Activated CD4-positive, alpha-beta T cell treated with anti-CD3 and anti-CD28 coated beads, Interleukin-10, Interleukin-2, amounts not matched to agents 100 ng/mL and 50 ng/mL, durations not matched to agents 16 hours and 8 hours (primary cell): ENCODE measurements around the gene LMBR1.
"Not testable (repeated sequence)": the region's sequence is repeated elsewhere in the genome, so short reads cannot be mapped to it uniquely, and the experiment has no call there.

Experiments used
- DNase-seq: peaks from one replicate; pipeline ENCODE4 v3.0.0-alpha.2; 2020

Gene LMBR1

DNA sequence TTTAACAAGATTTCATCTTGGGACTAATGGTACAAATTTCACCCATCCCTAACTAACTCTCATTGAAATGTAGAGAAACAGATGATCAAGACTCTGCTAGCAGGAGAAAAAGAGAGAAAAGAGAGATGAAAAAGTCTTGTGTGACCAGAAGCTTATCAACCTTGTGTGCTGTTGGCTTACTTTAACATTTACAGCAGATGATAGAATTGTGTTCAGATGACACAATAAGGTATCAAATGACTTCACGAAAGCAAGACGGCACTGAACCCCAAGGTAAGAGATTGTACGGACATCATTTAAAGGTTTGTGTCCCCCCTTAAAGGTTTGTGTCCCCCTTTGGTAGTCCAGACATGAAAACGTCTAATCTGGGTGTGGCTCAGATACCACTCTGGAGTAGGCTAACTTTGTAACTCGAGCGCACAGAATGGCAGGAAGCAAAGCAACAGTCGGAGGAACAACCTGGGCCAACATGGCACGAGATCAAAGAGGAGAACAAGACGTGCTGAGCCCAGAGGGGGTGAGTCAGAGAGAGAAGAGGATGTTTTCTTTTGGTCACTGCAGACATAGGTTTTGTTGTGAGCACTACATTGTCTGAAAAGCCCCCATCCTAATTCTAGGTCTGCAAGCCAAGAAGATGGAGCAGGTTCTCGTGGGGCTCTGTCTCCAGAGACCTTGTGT, 10.4 kb upstream of the LMBR1 start:
- peak; percentile 37 for DNase-seq

DNA sequence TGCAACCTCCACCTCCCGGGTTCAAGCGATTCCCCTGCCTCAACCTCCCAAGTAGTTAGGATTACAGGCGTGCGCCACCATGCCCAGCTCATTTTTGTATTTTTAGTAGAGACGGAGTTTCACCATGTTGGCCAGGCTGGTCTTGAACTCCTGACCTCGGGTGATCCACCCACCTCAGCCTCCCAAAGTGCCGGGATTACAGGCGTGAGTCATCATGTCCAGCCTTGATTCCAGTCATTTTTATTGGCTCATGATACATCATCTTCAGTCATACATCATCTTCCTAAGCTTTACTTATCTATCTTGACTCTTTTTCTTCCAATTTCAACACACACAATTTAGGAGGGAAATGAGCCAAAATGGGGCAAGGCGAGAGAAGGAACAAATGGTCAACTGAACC, 7.1 kb upstream of the LMBR1 start:
- not testable (repeated sequence) for DNase-seq

DNA sequence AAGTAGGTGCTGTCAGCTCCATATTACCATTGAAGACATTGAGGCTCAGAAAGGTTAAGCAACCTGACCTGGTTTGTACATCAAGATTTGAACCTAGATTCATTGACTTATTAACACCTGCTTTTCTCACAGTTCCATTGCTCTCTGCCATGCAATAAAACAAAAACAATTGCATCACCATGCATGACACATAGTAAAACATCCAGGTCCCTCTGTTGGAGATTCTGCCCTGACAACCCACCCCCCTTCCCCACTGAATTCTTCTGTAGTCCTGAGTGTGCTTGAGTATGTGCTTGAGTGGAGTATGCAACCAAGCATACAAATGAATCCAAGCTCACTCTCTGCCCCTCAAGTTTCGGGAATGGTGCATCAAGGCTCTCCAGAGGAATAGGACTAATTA, 6.0 kb upstream of the LMBR1 start:
- DNase-seq = no peak

DNA sequence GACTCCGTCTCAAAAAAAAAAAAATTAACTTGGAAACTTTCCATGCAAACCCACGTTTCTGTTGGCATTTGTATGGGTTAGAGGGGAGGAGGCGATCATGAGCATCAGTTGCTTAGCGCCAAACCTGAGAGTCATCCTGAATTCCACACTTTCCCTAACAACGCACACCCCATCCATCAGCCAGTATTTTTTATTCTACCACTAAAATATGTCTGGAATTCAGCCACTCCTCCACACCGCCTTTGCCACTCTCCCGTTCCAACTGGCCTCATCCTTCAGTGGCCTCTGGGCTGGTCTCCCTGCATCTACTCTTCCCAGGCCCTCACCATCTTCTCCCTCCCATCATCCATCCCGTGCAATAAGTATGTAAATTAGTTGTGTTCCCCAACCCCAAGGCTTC, 4.7 kb upstream of the LMBR1 start:
- DNase-seq = no peak

DNA sequence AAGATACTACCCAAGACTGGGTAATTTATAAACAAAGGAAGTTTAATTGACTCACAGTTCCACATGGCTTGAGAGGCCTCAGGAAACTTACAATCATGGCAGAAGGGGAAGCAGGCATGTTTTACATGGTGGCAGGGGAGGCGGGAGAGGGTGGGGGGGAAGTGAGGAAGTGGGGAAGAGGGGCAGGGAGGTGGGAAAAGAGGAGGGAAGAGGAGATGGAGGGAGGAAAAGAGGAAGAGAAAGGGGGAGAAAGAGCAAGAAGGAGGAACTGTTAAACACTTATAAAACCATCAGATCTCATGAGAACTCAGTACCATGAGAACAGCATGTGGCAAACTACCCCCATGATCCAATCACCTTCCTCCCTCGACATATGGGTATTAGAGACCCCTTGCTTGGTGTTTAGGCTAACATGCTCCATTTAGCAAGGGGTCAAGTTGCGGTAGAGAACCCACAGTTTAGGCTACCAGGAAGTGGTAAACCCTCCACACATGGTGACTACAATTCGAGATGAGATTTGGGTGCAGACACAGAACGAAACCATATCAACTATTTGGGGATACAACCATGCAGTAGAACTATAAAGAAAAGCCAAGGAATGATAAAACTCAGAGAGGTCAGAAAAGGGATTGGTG, 3.5 kb upstream of the LMBR1 start:
- peak; percentile 35 for DNase-seq

DNA sequence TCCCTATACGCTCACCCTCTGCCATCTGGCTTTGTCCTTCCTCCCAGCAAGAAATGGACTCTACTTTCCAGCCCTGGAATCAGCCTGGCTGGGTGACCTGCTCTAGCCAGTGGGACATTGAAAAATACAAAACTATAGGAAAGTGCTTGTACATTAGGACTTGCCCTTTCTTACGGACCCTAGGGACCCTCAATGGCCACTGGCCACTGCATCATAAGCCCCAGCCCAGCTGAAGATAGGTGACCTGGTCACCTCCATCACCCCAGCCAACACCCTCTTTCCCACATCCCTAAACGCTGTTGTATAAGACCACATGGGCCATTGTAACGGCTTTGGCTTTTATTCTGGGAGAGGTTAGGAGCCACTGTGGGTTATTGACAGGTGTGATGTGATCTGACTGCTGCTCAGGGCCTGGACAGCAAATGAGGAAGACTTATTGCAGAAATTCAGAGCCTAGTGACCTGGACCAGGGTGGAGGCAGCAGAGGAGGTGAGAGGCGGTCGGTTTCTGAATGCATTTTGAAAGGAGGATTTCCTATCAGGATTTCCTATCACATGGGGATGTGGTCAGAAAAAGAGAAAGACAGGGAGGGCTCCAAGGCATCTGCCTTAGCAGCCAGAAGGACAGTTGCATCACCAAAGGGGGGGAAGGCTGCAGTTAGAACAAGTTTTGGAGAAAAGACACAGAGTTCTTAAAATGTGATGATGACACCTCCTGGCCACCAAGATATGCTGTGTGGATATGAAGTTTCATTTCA, 2.2 kb upstream of the LMBR1 start:
- DNase-seq = peak; percentile 59

DNA sequence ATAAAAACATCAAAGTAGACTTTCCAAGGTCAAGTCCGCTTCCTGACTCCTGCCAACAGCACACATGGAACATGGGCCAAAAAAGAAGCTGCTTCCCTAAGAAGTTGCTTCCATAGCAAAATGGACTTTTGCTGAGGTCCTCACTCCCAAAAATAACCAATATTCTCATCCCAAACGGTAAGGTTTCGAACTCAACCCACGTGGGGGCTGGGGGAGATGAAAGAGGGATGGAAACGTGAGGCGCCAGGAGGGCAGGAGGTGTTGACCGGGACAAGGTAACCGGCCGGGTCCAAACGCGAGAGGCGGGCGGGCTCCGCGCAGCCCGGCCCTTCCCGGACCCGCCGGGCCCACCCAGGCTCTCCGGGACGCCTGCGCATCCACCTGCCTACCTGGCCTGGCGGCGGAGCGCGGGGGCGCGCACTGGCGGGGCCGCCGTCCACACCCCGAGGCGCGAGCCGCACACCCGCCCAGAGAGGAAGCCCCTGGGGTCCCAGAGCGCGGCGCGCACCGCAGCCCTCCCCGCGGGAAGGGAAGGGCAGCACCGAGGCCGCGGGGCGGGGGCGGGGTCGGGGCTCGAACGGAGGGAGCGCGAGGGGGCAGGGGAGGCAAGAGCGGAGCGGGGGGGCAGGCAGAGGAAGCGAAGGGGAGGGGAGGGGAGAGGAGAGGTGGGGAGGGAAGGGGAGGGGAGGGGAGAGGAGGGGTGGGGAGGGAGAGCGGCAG, 742 bp downstream of the LMBR1 start:
- peak; percentile 73 for DNase-seq

DNA sequence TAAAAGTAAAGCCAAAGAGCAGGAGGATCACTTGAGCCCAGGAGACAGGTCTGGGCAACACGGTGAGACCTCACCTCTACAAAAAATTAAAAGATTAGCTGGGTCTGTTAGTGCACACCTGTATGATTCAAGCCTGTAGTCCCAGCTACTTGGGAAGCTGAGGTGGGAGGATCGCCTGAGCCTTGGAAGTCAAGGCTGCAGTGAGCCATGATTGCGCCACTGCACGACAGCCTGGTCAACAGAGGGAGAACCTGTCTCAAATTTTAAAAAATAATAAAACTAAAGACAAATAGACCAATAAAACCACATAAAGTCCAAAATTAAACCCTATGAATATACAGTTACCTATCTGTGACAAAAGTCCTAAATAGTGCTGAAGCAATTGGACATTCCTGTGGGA, 3.2 kb downstream of the LMBR1 start:
- DNase-seq = no peak

DNA sequence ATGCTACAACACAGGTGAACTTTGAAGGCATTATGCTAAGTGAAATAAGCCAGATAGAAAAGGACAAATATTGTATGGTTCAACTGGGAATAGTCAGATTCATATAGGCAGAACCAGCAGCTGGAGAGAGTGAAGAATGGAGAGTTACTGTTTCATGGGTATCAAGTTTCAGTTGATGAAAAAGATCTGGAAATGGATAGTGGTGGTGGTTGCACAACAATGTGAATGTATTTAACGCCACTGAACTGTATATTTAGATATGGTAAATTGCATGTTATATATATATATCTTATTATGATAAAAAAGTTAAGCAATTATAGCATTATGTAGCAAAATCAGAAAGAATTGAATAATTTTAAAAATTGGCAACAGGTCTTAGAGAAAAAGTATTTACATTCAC, 3.9 kb downstream of the LMBR1 start:
- DNase-seq = no peak

DNA sequence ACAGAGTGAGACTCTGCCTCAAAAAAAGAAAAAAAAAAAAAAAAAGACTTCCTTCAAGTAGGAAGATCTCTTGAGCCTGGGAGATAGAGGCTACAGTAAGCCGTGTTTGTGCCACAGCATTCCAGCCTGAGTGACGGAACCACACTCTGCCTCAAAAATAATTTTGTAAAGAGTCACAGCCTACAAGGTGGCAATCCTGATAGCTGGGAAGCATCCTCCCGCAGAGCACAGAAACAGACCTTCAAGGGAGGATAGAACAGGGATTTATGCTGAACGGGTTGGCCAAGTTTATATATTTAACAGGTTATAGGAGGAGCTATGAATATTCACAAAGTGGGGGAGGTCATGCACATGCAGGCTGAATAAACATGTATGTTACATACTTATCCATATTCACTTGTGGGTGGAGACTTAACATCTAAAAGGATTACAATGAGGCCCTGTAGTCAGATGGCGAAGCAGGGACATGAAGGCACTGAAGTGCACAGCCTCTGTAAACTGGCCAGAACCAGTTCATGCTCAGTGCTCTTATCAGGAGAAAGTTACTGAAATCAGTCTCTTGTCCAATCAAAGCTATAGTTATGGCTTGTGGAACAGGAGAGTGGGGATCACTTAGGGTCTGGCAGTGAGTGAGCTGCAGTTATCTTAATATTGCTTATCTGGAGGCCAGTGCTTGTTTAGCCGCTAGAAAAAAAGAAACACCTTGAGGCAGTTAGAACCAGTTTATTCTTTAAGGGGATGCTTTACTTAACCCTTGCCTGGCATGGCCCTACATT, 6.8 kb downstream of the LMBR1 start:
- no peak for DNase-seq

DNA sequence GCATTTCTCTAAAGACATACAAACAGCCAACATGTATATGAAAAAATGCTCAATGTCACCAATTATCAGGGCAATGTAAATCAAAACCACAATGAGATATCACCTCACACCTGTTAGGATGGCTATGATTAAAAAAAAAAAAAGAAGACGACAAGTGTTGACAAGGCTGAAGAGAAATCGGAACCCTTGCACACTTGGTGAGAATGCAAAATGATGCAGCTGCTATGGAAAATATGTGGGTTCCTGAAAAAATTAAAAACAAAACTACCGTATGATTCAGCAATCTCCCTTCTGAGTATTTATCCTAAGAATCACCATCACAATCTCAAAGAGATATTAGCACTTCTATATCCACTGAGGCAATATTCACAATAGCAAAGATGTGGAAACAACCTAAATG, 11.3 kb downstream of the LMBR1 start:
- DNase-seq = peak; percentile 57

DNA sequence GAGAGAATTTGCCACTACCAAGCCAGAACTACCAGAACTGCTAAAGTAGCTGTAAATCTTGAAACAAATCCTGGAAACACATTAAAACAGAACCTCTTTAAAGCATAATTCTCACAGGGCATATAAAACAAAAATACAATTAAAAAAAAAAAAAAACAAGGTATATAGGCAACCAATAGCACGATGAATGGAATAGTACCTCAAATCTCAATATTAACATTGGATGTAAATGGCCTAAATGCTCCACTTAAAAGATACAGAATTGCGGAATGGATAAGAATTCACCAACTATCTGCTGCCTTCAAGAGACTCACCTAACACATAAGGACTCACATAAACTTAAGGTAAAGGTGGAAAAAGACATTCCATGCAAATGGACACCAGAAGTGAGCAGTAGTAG, 17.2 kb downstream of the LMBR1 start:
- DNase-seq = no peak

DNA sequence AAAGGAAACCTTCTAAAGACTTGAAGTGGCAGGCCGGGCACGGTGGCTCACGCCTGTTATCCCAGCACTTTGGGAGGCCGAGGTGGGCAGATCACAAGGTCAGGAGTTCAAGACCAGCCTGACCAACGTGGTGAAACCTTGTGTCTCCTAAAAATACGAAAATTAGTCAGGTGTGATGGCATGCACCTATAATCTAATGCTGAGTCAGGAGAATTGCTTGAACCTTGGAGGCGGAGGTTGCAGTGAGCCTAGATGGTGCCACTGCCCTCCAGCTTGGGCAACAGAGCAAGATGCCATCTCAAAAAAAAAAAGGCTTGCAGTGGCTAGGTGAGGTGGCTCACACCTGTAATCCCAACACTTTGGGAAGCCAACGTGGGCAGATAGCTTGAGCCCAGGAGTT, 24.6 kb downstream of the LMBR1 start:
- not testable (repeated sequence) for DNase-seq

DNA sequence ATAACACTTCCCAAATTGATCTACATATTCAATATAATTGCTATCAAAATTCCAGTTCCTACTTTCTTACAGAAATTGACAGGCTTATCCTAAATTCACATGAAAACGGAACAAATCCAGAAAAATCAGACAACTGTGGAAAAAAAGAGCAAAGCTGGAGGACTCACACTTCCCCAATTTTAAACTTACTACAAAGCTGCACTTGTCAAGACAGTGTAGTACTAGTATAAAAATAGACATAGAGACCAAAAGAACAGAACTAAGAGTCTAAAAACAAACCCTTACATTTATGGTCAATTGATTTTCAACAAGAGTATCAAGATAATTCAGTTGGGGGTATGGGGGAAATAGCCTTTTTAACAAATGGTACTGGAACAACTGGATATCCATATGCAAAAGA, 27.5 kb downstream of the LMBR1 start:
- no peak for DNase-seq

DNA sequence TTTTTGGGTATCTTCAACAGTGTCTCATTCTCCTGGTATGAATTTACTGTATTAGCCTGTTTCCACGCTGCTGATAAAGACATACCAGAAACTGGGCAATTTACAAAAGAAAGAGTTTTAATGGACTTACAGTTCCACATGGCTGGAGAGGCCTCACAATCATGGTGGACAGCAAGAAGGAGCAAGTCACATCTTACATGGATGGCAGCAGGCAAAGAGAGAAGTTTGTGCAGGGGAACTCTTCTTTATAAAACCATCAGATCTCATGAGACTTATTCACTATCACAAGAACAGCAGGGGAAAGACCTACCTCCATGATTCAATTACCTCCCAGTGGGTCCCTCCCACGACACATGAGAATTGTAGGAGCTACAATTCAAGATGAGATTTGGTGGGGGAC, 31.0 kb downstream of the LMBR1 start:
- not testable (repeated sequence) for DNase-seq

DNA sequence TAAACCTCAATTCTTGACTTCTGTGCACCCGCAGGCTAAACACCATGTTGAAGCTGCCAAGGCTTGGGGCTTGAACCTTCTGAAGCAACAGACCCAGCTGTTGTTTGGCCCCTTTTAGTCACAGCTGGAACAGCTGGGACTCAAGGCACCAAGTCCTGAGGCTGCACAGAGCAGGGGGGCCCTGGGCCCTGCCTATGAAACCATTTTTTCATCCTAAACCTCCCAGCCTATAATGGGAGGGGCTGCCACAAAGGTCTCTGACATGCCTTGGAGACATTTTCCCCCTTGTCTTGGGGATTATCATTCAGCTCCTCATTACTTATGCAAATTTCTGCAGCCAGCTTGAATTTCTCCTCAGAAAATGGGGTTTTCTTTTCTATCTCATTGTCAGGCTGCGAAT, 31.8 kb downstream of the LMBR1 start:
- DNase-seq = no peak

DNA sequence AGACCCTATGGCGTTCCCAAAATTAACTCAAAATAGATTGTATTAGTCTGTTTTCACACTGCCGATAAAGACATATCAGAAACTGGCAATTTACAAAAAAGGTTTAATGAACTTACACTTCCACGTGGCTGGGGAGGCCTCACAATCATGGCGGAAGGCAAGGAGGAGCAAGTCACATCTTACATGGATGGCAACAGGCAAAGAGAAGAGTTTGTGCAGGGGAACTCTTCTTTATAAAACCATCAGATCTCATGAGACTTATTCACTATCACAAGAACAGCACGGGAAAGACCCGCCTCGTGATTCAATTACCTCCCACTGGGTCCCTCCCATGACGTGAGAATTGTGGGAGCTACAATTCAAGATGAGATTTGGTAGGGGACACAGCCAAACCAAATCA, 32.9 kb downstream of the LMBR1 start:
- not testable (repeated sequence) for DNase-seq

DNA sequence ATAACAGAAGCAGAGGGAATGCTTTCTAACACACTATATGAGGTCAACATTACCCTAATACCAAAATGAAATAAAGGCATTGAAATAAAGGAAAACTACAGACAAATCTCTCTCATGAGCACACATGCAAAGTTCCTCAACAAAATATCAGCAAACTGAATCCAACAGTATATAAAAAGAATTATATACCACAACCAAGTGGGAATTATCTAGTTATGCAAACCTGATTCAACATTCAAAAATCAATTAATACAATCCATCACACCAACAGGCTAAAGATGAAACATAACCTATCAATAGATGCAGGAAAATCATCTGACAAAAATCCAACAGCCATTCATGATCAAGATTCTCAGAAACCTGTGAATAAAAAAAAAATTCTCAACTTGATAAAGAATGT, 34.5 kb downstream of the LMBR1 start:
- no peak for DNase-seq

DNA sequence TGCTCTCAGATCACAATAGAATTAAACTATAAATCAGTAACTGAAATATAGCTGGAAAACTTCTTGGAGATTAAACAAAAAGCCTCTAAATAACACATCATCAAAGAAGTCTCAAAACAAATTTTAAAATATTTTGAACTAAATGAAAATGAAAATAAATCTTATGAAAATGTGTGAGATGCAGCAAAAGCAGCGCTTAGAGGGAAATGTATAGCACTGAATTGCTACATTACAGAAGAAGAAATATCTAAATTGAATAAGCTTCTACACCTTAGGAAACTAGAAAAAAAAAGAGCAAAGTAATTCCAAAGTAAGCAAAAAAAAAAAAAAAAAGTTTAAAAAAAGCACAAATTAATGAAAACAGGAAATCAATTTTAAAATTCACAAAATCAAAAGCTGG, 35.2 kb downstream of the LMBR1 start:
- no peak for DNase-seq

DNA sequence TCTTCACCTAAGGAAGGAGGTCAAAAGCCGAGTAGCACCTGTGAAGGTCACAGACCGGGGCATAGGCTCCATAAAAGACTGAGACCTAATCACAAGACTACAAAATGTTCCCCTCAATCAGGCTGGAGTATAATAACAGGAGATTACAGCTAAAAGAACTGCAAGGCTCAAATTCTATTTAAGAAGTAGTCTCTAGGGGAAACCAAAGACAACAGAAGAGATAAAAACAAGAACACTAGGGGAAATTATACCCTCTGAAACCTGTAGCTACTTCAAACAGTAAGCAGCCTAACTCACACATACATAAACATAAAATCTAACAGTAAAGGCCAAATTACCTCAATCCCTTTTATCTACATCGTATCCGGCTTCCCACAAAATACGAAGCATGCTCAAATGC, 38.3 kb downstream of the LMBR1 start:
- no peak for DNase-seq

DNA sequence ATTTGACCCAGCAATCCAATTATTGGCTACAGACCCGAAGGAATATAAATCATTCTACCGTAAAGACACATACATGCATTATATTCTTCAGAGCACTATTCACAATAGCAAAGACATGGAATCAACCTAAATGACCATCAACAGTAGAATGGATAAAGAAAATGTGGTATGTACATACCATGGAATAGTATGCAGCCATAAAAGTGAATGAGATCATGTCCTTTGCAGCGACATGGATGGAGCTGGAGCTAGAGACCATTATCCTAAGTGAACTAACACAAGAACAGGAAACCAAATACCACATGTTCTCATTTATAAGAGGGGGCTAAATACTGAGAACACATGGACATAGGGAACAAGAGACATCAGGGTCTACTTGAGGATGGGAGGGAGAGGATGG, 44.0 kb downstream of the LMBR1 start:
- DNase-seq = no peak

DNA sequence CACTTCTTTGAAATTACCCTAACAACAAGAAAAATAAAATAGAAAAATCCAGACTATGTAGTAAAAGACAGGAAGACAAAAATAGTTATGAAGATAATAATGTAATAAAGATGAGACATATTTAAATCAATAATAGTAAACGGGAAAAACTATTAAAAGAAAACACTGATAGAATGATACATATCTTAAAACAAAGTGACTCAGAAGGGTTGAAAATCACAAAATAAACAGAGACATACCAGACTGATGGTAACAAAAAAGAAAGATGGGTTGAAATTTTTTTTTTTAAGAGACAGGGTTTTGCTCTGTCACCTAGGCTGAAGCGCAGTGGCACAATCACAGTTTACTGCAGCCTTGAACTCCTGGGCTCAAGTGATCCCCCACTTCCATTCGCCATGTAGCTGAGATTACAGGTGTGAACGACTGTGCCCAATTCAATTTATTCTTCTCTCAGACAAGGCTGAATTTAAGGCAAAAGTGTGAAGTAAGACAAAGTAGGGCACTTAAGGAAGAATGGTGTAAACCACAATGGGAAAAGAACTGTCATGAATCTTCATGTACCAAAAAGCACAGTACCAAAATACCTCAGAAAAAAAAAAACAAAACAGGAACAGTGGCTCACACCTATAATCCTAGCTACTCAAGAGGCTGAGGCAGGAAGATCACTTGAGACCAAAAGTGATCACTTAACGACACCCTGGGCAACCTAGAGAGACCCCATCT, 47.4 kb downstream of the LMBR1 start:
- no peak for DNase-seq
